Stimulated activated CD4-positive, alpha-beta T cell treated with anti-CD3 and anti-CD28 coated beads, Interleukin-4, amount 100 ng/mL, for 48 hours (primary cell): ENCODE data around the gene TBCB.
"Not testable (repeated sequence)": the region's sequence is repeated elsewhere in the genome, so short reads cannot be mapped to it uniquely, and the experiment has no call there.

Source experiments
- DNase-seq, 2 donors: peaks; one replicate each; pipeline ENCODE4 v3.0.0-alpha.2; 2020; ENCODE audit warnings: low read depth in 2 of 2

The TBCB gene

GRCh38 chr19:36101550-36102327 lies 13.5 kb upstream of the TBCB start:
- DNase-seq = no peak

GRCh38 chr19:36103040-36103626 lies 12.1 kb upstream of the TBCB start:
- no peak for DNase-seq

GRCh38 chr19:36103842-36104552 lies 11.3 kb upstream of the TBCB start:
- no peak for DNase-seq

GRCh38 chr19:36106441-36106840 lies 8.8 kb upstream of the TBCB start:
- DNase-seq = no peak

- no peak for DNase-seq
Observed at GRCh38 chr19:36106991-36107390, 8.3 kb upstream of the TBCB start.

GRCh38 chr19:36108684-36109083 lies 6.6 kb upstream of the TBCB start:
- no peak for DNase-seq

GRCh38 chr19:36110487-36111199 lies 4.6 kb upstream of the TBCB start, which contains the start of gene OVOL3:
OVOL3 (plus strand) TSS chr19:36111143; CDS start chr19:36111203, 60 bp downstream.
- DNase-seq = no peak

- DNase-seq = no peak
Observed at GRCh38 chr19:36111200-36111539, 4.1 kb upstream of the TBCB start.

GRCh38 chr19:36112678-36113077 lies 2.6 kb upstream of the TBCB start:
- DNase-seq = no peak

- no peak for DNase-seq
Observed at GRCh38 chr19:36113425-36113824, 1.8 kb upstream of the TBCB start.

- no peak for DNase-seq
Observed at GRCh38 chr19:36113894-36114720, 1.2 kb upstream of the TBCB start.

- DNase-seq = peak; percentile 98
Observed at GRCh38 chr19:36114721-36115452, 381 bp upstream of the TBCB start, which contains the start of gene POLR2I. POLR2I (minus strand) TSS chr19:36114875; CDS start chr19:36114856, 19 bp downstream.

GRCh38 chr19:36116344-36116637 lies 1.0 kb downstream of the TBCB start:
- DNase-seq = no peak

- no peak for DNase-seq
Observed at GRCh38 chr19:36120092-36120983, 5.1 kb downstream of the TBCB start.

- DNase-seq = no peak
Observed at GRCh38 chr19:36120984-36121358, 5.7 kb downstream of the TBCB start.

- DNase-seq = no peak
Observed at GRCh38 chr19:36121486-36122124, 6.3 kb downstream of the TBCB start.

GRCh38 chr19:36125557-36125956 lies 10.3 kb downstream of the TBCB start:
- DNase-seq = no peak

- DNase-seq = no peak
Observed at GRCh38 chr19:36128392-36128736, 13.1 kb downstream of the TBCB start.

GRCh38 chr19:36131221-36131620 lies 16.0 kb downstream of the TBCB start:
- DNase-seq = not testable (repeated sequence)
